SKM-1 (cell line): ENCODE results near the gene WNT3A.
A peak's percentile ranks its signal among the peaks of the same experiment; 100 is the strongest.

Experiments
- DNase-seq: peaks from one replicate; lab custom pipeline; 2025; ENCODE audit not compliant: unreplicated experiment; lab: John Stamatoyannopoulos, UW

The WNT3A gene

GRCh38 chr1:227999056-227999930 is 7.5 kb upstream of the WNT3A start:
- peak; percentile 87 for DNase-seq

- DNase-seq, result no peak
Measured at GRCh38 chr1:228000416-228000815, 6.4 kb upstream of the WNT3A start.

GRCh38 chr1:228000836-228001563 is 5.8 kb upstream of the WNT3A start:
- no peak for DNase-seq

GRCh38 chr1:228001738-228002535 is 4.9 kb upstream of the WNT3A start:
- DNase-seq, result no peak

- DNase-seq, result no peak
Measured at GRCh38 chr1:228002792-228003191, 4.0 kb upstream of the WNT3A start.

- no peak for DNase-seq
Measured at GRCh38 chr1:228003461-228004330, 3.1 kb upstream of the WNT3A start.

- DNase-seq, result peak; percentile 12
Measured at GRCh38 chr1:228004331-228004855, 2.4 kb upstream of the WNT3A start.

- no peak for DNase-seq
Measured at GRCh38 chr1:228004856-228005462, 1.8 kb upstream of the WNT3A start.

GRCh38 chr1:228005511-228006033 is 1.2 kb upstream of the WNT3A start:
- no peak for DNase-seq

GRCh38 chr1:228006034-228006785 is 588 bp upstream of the WNT3A start:
- no peak for DNase-seq

GRCh38 chr1:228007049-228007800 is 427 bp downstream of the WNT3A start:
- DNase-seq, result no peak

- no peak for DNase-seq
Measured at GRCh38 chr1:228007801-228008341, 1.1 kb downstream of the WNT3A start.

GRCh38 chr1:228008391-228009115 is 1.8 kb downstream of the WNT3A start:
- DNase-seq, result no peak

- no peak for DNase-seq
Measured at GRCh38 chr1:228009116-228009827, 2.5 kb downstream of the WNT3A start.

GRCh38 chr1:228009828-228010775 is 3.3 kb downstream of the WNT3A start:
- DNase-seq, result no peak
